ENCODE data around the gene AMOT.
"Not testable (repeated sequence)": the region's sequence is repeated elsewhere in the genome, so short reads cannot be mapped to it uniquely, and the experiment has no call there.

Gene AMOT

GRCh38 chrX:112865464-112866025 is 24.9 kb upstream of the AMOT start:
- no peak for TF ChIP-seq EZH2phosphoT487 (conservative IDR thresholded peaks at IDR 0.05; ENCODE audit: low read length)
- TF ChIP-seq, protein P1, sequence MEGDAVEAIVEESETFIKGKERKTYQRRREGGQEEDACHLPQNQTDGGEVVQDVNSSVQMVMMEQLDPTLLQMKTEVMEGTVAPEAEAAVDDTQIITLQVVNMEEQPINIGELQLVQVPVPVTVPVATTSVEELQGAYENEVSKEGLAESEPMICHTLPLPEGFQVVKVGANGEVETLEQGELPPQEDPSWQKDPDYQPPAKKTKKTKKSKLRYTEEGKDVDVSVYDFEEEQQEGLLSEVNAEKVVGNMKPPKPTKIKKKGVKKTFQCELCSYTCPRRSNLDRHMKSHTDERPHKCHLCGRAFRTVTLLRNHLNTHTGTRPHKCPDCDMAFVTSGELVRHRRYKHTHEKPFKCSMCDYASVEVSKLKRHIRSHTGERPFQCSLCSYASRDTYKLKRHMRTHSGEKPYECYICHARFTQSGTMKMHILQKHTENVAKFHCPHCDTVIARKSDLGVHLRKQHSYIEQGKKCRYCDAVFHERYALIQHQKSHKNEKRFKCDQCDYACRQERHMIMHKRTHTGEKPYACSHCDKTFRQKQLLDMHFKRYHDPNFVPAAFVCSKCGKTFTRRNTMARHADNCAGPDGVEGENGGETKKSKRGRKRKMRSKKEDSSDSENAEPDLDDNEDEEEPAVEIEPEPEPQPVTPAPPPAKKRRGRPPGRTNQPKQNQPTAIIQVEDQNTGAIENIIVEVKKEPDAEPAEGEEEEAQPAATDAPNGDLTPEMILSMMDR (IDR thresholded peaks at IDR 0.05; ENCODE audit: insufficient read depth, low read length, poor library complexity, severe bottlenecking), result no peak
- Histone ChIP-seq H2AFZ (ENCODE audit: low read depth, low read length, severe bottlenecking) (no peak overlapping the region), H3K9me3 (ENCODE audit: insufficient read depth, low read length) (no peaks in the 10 kb centered on the region), H3F3A (ENCODE audit: insufficient read depth) (no peaks in the 10 kb centered on the region), H3K4me3 (ENCODE audit: insufficient read depth, low read length, poor library complexity, severe bottlenecking) (no peak overlapping the region), H3K9me2 (replicated peaks; ENCODE audit: insufficient read depth, low read length) (no peaks in the 10 kb centered on the region), H3K27ac (ENCODE audit: low read depth, low read length) (no peak overlapping the region), H3K36me3 (ENCODE audit: low read length) (no peaks in the 10 kb centered on the region), H3K27me3 (ENCODE audit: low read length) (no peaks in the 10 kb centered on the region), H4K20me1 (ENCODE audit: low read depth, low read length) (no peaks in the 10 kb centered on the region), H3K9ac (ENCODE audit: low read length) (no peak overlapping the region), H3K79me2 (ENCODE audit: insufficient read depth, low read length) (no peaks in the 10 kb centered on the region), H3K4me2 (ENCODE audit: low read depth, low read length, poor library complexity, severe bottlenecking) (no peak overlapping the region)

DNA sequence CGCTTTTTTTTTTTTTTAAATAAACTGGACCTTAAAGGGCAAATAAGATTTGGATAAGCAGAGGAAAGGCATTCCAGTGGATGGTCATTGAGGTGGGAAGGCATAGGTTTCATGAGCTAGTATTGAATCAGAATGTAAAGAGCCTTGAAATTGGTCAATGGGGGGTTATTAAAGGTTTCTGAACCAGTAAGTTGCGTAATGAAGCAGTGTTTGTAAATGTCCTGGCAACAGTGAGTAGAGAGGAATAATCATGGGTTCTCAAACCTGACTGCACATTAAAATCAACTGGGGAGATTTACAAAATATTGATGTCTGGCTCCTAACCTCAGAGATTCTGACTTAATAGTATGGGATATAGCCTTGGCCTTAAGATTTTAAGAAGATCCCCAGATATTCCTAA is 23.2 kb upstream of the AMOT start:
- no peak overlapping the region for H3K9ac ChIP-seq (ENCODE audit: low read length)
- no peak for TF ChIP-seq EZH2phosphoT487 (conservative IDR thresholded peaks at IDR 0.05; ENCODE audit: low read length)
- TF ChIP-seq, protein P1 (IDR thresholded peaks at IDR 0.05; ENCODE audit: insufficient read depth, low read length, poor library complexity, severe bottlenecking), result no peak
- no peak overlapping the region for H3K4me3 ChIP-seq (ENCODE audit: insufficient read depth, low read length, poor library complexity, severe bottlenecking)
- no peaks in the 10 kb centered on the region for H3K27me3 ChIP-seq (ENCODE audit: low read length)
- H4K20me1 ChIP-seq (ENCODE audit: low read depth, low read length), result no peaks in the 10 kb centered on the region
- H3K9me3 ChIP-seq (ENCODE audit: insufficient read depth, low read length), result no peaks in the 10 kb centered on the region
- no peaks in the 10 kb centered on the region for H3K79me2 ChIP-seq (ENCODE audit: insufficient read depth, low read length)
- H3K36me3 ChIP-seq (ENCODE audit: low read length), result no peaks in the 10 kb centered on the region
- H2AFZ ChIP-seq (ENCODE audit: low read depth, low read length, severe bottlenecking), result no peak overlapping the region
- no peaks in the 10 kb centered on the region for H3F3A ChIP-seq (ENCODE audit: insufficient read depth)
- no peak overlapping the region for H3K4me2 ChIP-seq (ENCODE audit: low read depth, low read length, poor library complexity, severe bottlenecking)
- H3K9me2 ChIP-seq (replicated peaks; ENCODE audit: insufficient read depth, low read length), result no peaks in the 10 kb centered on the region
- no peak overlapping the region for H3K27ac ChIP-seq (ENCODE audit: low read depth, low read length)

GRCh38 chrX:112857478-112857878 is 16.8 kb upstream of the AMOT start:
- Histone ChIP-seq H3K36me3 (ENCODE audit: low read length) (no peaks in the 10 kb centered on the region), H3K27ac (ENCODE audit: low read depth, low read length) (no peak overlapping the region), H4K20me1 (ENCODE audit: low read depth, low read length) (no peaks in the 10 kb centered on the region), H3K4me2 (ENCODE audit: low read depth, low read length, poor library complexity, severe bottlenecking) (no peak overlapping the region), H3K79me2 (ENCODE audit: insufficient read depth, low read length) (no peaks in the 10 kb centered on the region), H2AFZ (ENCODE audit: low read depth, low read length, severe bottlenecking) (no peak overlapping the region), H3K4me3 (ENCODE audit: insufficient read depth, low read length, poor library complexity, severe bottlenecking) (no peak overlapping the region), H3K9me2 (replicated peaks; ENCODE audit: insufficient read depth, low read length) (no peaks in the 10 kb centered on the region), H3K27me3 (ENCODE audit: low read length) (no peaks in the 10 kb centered on the region), H3F3A (ENCODE audit: insufficient read depth) (no peaks in the 10 kb centered on the region), H3K9me3 (ENCODE audit: insufficient read depth, low read length) (no peaks in the 10 kb centered on the region), H3K9ac (ENCODE audit: low read length) (no peak overlapping the region)
- TF ChIP-seq EZH2phosphoT487 (conservative IDR thresholded peaks at IDR 0.05; ENCODE audit: low read length), result no peak
- TF ChIP-seq, protein P1 (IDR thresholded peaks at IDR 0.05; ENCODE audit: insufficient read depth, low read length, poor library complexity, severe bottlenecking), result no peak

DNA sequence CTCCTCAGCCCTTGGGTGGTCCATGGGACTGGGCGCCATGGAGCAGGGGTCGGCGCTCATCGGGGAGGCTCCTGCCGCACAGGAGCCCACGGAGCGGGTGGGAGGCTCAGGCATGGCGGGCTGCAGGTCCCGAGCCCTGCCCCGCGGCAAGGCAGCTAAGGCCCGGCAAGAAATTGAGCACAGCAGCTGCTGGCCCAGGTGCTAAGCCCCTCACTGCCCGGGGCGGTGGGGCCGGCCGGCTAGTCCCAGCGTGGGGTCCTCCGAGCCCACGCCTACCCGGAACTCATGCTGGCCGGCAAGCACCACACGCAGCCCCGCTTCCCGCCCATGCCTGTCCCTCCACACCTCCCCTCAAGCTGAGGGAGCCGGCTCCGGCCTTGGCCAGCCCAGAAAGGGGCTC is 14.3 kb upstream of the AMOT start:
- not testable (repeated sequence) for H2AFZ ChIP-seq (ENCODE audit: low read depth, low read length, severe bottlenecking); H3K79me2 ChIP-seq (ENCODE audit: insufficient read depth, low read length); H3K9me2 ChIP-seq (replicated peaks; ENCODE audit: insufficient read depth, low read length); H3K9me3 ChIP-seq (ENCODE audit: insufficient read depth, low read length); H4K20me1 ChIP-seq (ENCODE audit: low read depth, low read length); H3K4me3 ChIP-seq (ENCODE audit: insufficient read depth, low read length, poor library complexity, severe bottlenecking); H3K27me3 ChIP-seq (ENCODE audit: low read length); H3K4me2 ChIP-seq (ENCODE audit: low read depth, low read length, poor library complexity, severe bottlenecking); H3K36me3 ChIP-seq (ENCODE audit: low read length); H3K27ac ChIP-seq (ENCODE audit: low read depth, low read length); H3F3A ChIP-seq (ENCODE audit: insufficient read depth); H3K9ac ChIP-seq (ENCODE audit: low read length)

Measured in SU-DHL-6 (cell line).